GDM1 (cell line): ENCODE results near the gene ALOXE3.

Source experiments
- DNase-seq: peaks from one replicate; lab custom pipeline; 2025; lab: John Stamatoyannopoulos, UW

Gene ALOXE3

DNA sequence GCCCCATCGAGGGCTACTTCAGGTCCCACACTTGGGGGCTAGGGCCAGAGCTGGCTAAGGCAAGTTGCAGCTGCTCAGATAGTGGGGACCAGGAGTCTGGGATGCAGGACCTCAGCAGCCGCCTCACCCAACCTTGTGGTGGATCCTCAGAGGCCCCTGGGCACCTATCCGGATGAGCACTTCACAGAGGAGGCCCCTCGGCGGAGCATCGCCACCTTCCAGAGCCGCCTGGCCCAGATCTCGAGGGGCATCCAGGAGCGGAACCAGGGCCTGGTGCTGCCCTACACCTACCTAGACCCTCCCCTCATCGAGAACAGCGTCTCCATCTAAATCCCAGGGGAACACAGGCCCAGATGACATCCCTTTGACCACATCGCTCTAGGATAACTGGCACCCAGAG, 70.1 kb downstream of the ALOXE3 start:
- DNase-seq: no peak

DNA sequence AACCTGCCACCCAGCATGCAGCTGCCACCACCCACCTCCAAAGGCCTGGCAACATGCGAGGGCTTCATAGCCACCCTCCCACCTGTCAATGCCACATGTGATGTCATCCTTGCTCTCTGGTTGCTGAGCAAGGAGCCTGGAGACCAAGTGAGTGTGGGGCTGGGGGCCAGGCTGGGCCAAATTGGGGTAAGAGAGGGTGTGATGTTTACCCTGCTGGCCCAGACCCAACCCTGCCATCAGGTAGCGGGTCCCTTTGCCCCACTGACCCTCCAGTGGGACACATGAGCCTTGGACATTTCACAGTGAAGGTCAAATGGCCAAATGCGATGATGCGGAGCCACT, 70.6 kb downstream of the ALOXE3 start:
- no peak for DNase-seq

DNA sequence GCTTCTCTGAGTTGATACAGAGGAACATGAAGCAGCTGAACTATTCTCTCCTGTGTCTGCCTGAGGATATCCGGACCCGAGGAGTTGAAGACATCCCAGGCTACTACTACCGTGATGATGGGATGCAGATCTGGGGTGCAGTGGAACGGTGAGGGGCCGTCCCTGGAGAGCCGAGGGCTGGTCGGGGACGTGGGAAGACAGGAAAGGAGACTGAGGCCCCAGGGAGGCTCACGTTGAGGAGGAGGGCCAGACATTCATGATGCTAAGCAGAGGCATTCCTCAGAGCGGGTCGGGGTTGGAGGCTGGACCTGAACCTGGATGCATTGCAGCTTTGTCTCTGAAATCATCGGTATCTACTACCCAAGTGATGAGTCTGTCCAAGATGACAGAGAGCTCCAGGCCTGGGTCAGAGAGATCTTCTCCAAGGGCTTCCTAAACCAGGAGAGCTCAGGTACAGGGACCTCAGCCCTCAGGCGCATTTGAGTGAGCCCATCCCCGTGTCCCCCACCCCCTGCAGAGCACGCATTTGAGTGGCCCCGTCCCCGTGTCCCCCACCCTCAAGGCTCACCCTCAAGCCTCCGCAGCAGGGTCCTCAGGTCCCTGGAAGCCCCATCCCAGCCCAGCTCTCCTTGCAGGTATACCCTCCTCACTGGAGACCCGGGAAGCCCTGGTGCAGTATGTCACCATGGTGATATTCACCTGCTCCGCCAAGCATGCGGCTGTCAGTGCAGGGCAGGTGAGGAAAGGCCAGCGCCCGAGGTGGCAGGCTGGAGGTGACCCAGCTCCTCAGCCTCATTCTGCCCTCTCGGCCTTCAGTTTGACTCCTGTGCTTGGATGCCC, 71.2 kb downstream of the ALOXE3 start:
- DNase-seq: no peak

DNA sequence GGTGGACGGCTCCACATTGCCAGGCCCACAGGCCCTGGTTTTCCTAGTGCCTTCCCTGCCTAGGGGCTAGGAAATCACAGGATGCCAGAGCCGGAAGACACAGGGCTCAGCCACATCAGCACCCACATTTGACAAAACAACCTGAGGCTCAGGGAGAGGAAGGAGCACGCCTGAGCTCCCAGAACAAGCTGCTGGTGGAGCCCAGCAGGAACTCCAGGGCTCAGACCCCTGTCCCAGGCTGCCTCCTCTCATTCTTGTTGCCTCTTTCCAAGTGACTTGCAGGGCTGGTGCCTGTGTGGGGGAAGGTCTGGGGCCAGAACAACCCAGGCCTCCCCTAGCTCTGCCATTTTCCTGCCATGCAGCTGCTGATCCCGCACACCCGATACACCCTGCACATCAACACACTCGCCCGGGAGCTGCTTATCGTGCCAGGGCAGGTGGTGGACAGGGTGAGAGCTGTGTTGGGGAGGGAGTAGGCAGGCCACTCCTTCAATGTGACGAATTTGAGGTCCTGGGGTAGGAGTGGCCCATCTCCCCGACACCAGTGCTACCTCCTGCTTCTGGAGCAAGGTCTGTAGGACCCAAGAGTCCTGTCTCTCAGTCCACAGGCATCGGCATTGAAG, 71.9 kb downstream of the ALOXE3 start:
- no peak for DNase-seq
